Fibroblast of skin of back (primary cell): Measurements from ENCODE around the gene POLR1G. TPM values are rescaled to one million over a fixed set of nuclear protein-coding genes. Genes with fewer than 3 reads are reported as not detected.

Experiments used
- DNase-seq: peaks from one replicate; pipeline ENCODE4 v3.0.0-alpha.2; 2013
- polyA plus RNA-seq, 2 experiments: library from polyadenylated mRNA; unstranded; fragments of 120-200 nt; gene quantifications; one replicate each; pipeline ENCODE4 v1.2.1, GENCODE V29; 2013; ENCODE audit not compliant: insufficient read length in 2 of 2

The POLR1G gene, protein sequence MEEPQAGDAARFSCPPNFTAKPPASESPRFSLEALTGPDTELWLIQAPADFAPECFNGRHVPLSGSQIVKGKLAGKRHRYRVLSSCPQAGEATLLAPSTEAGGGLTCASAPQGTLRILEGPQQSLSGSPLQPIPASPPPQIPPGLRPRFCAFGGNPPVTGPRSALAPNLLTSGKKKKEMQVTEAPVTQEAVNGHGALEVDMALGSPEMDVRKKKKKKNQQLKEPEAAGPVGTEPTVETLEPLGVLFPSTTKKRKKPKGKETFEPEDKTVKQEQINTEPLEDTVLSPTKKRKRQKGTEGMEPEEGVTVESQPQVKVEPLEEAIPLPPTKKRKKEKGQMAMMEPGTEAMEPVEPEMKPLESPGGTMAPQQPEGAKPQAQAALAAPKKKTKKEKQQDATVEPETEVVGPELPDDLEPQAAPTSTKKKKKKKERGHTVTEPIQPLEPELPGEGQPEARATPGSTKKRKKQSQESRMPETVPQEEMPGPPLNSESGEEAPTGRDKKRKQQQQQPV
- 9.1 TPM for polyA plus RNA-seq (2013, experiment 1 of 2; ENCODE audit: insufficient read length)
- 4.4 TPM for polyA plus RNA-seq (2013, experiment 2 of 2; ENCODE audit: insufficient read length)

DNA sequence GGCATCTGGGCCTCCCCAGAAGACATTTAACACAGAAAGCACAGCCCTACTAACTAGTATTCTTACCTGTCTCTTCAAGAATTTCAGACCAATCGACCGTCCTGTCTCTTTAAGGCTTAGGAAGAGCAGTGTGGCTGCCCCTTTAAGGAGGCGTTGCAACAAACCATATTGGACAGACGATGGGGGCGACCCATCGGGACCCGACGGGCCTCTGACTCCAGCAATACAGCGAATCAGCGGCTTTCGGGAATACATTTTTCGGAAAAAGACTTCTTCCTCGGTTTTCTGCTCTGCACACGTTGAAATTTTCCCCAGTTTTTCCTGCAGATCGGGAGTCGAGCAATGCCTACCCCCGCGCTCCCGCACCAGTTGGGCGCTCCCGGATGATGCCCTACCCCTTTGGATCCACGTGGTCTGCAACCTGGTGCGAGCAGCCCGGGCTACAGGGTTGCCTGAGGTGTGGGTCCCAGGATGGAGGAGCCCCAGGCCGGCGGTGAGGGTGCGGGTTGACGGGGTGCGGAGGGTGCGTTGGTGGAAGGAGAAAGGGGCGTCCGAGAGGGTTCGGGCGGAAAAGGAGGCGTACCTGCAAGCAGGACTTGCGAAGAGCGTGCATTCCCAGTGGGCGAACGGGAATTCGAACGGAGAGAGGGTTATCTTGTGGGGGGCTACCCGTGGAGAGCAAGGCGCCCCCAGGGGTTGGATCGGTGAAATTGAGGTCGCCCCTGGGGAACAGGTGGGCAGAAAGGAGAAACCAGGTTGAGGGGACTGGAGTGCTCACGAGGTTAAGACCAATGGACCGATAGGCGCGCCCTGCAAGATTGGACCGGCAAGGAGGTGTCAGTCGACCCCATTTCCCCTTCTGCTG lies at the start of gene POLR1G:
POLR1G (plus strand) TSS at position 419 of the 865 bp plus-strand sequence; CDS start at position 472, 53 bp downstream.
- peak; percentile 87 for DNase-seq

GRCh38 chr19:45356760-45357444 lies 49.5 kb upstream of the POLR1G start:
- DNase-seq, result no peak

DNA sequence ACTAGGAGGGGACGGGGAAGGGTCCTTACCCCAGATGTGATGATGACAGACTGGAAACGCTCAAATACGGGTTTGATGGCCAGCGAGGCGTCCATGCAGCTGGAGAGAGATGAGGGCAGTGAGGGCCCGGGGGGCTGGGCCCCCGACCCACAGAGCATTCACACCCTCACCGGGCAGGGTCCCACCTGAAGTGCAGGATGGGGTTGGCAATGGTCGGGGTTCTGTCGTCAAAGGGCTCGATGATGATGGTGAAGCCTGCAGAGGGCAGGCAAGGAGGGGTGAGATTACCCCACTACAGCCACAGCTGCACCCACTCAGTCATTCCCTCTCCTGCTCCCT lies 49.0 kb upstream of the POLR1G start:
- no peak for DNase-seq

DNA sequence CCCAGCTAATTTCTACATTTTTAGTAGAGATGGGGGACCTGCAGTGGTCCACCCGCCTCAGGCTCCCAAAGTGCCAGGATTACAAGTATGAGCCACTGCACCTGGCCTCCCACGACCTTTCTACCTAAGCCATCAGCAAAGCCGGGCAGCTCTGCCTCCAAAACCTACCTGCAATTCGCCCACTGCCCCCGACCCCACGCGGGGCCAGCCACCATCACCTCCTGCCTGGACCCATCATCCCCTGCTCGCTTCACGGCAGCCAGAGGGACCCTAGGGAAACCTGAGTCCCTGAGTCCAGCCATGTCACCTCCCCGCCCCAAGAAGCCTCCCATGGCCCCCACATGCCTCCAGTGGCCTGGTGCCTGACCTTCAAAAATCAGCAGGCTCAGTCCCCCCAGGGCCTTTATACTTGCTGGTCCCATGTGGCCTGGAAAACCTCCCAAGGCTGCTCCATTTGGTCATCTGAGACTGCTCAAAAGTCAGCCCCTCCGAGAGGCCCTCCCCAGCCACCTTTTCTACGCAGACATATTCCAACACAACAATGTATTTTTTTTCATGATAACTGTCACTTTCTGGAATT lies 48.1 kb upstream of the POLR1G start:
- no peak for DNase-seq

DNA sequence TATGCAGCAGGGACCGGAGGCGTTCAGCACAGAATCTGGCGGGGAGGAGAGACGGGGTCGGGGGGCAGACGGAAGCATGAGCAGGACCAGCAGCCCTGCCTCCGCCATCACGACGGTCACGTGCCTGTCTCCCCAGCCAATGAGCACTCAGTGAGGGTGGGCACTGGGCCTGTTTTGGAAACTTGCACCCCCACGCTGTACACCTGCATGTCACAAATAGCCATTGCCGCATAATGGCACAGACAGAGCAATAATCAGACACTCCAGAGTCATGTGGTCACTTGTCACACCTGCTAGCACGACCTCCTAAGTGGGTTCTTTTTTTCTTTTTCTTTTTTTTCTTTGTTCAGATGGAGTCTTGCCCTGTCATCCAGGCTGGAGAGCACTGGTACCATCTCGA lies 44.8 kb upstream of the POLR1G start:
- DNase-seq, result no peak

GRCh38 chr19:45362291-45362690 lies 44.2 kb upstream of the POLR1G start:
- DNase-seq, result no peak

DNA sequence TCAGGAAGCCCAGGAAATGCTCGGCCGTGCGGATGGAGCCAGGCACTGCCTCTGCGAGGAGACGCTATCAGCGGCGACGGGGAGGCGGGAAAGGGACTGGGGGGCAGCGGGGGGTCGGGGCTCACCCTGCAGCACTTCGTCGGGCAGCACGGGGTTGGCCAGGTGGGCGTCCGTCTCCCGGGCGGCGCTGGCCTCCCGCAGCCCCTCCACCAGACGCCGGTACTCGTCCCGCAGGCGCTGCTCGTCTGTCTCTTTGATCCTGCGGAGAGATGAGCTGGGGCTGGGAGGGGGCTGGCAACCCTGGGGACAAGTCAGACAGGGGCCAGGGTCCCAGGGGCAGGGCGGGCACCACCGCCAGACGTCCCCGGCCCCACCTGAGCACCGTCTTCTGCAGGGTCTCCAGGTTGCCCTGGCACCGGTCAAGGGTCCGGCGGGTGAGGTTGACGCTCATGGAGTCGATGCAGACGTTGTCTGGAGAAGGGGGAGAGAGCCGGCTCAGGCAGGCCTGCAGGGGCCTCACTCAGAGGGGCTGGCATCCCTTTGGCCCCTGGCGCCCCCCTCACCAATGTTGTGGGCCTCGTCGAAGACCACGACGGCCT lies 42.5 kb upstream of the POLR1G start:
- no peak for DNase-seq

DNA sequence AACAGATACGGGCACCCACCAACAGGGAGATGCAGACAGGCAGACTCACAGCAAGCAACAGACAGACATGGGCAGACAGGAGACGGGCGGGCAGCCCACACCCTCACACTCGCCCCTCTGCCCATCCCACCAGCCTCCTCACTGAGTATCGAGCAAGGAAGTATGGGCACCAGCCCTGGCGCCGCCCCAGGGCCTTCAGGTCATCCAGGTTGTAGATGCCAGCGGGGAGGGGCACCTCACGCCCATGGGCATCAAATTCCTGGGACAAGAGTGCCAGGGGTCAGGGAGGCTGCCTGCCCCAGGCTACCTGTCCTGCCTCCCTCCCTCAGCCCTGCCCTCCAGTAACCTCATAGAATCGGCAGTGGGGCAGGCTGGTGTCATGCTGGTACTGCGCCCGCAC lies 41.7 kb upstream of the POLR1G start:
- no peak for DNase-seq

DNA sequence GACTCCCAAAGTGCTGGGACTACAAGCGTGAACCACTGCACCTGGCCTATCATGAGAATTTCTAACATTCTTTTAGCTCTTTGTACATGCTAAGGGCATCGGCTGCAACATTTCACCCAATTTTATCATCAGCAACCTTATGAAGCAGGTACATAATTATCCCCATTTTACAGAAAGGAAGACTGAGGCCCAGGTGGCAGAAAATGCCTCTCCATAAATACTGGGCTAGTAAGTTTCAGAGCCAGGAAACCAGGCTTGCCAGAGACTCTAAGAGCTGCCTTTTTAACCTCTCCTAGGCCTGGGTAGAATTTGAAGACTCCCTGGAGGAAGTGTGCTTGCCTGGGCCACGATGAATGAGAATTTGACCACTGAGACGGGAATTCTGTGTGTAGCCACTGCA lies 38.3 kb upstream of the POLR1G start:
- DNase-seq, result no peak

DNA sequence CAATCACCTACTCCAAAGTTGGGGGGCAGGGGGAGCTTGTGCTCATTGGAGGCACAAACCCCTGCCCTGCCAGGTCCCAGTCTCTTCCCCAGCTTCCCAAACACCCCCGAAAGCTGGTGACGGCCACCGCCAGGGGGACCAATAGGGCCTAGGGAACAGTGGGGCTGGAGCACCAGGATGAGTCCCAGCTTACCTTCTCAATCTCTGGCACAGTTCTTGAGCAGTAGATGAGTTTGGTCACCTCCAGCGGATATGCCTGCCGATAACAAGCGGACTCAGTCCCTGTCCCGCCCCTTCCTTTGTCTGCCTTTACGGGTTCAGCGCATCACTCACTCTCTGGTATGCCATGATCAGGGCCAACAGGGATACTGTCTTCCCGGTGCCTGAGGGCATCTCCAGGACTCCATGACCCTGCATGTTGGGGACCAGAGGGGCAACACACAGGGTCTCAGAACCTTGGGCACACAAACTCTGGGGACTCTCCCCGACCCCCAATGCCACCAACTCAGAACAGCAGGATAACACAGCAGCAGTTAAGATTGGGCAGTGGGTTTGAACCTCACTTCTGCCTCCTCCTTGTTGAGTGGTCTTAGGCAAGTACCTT lies 37.6 kb upstream of the POLR1G start:
- DNase-seq, result no peak

DNA sequence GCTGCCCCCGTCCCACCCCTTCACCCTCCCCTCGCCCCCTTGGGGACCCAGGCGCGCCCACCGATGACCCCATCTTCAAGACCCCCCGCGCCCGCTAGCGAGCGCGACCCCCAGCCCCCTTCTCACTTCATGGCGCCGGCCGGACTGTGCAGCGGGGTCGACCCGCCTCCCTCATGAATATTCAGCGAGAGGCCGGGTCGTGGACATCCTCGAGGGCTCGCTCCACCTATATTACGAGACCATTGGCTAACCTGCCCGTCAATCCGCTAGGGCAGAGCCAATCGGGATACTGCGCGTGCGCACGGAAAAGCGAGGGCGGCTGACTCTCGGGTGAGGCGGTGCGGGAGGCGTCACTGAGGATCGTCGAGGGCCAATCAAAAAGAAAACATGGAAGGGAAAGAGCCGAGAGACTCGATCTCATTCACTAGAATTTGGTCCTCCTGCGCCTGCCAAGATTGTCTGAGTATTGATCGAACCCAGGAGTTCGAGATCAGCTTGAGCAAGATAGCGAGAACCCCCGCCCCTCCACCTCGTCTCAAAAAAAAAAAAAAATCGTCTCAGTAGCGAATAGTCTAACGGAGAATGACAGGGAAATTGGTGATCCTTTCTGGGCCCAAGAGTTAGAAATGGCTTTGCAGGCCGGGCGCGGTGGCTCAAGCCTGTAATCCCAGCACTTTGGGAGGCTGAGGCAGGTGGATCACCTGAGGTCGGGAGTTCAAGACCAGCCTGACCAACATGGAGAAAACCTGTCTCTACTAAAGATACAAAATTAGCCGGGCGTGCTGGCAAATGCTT lies 35.8 kb upstream of the POLR1G start, which contains the start of gene ERCC2:
ERCC2 (minus strand) TSS at position 164 of the 795 bp plus-strand sequence; CDS start at position 131, 33 bp downstream.
- peak; percentile 99 for DNase-seq

DNA sequence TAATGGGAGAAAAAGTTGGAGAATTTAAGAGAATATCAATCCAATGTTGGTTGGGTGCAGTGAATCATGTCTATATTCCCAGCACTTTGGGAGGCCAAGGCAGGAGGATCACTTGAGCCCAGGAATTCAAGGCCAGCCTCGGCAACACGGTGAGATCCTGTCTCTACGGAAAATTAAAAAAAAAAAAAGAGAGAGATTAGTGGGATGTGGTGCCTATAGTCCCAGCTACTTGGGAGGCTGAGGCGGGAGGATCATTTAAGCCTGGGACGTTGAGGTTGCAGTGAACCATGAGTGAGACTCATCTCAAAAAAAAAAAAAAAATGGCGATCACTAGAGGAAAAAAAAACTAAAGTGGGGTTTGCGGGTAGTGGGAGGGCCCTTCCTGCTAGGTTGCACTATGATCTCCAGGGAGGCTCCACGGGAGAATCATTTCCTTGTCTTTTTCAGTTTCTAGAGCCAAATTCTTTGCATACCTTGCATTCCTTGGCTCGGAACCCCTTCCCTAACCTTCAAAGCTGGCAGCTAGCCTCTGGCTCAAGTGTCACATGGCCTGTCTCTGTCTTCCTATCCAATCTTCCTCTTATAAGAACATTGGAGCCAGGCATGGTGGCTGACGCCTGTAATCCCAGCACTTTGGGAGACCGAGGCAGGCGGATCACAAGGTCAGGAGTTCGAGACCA lies 30.3 kb upstream of the POLR1G start:
- DNase-seq, result peak; percentile 99

DNA sequence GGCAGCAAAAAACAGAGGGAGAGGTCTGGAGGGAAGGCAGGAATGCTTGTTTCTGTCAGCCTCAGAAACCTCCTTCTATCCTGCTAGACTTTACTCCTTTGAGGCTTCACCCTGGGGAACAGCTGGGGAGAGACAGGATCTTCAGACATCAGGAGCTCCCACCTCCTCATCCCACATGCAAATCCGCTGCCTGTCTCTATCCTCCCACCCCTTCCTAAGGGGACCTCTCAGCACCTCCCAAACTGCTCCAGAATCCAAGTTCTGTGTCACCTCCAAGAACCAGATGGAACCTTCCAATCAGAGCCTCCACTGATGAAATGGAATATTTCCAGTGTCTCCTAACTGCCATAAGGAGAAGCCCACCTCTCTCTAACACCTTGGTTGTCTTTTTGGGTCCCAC lies 26.3 kb upstream of the POLR1G start:
- DNase-seq, result no peak

GRCh38 chr19:45382426-45382825 lies 24.0 kb upstream of the POLR1G start:
- DNase-seq, result no peak

GRCh38 chr19:45385392-45386221 lies 20.8 kb upstream of the POLR1G start:
- no peak for DNase-seq

DNA sequence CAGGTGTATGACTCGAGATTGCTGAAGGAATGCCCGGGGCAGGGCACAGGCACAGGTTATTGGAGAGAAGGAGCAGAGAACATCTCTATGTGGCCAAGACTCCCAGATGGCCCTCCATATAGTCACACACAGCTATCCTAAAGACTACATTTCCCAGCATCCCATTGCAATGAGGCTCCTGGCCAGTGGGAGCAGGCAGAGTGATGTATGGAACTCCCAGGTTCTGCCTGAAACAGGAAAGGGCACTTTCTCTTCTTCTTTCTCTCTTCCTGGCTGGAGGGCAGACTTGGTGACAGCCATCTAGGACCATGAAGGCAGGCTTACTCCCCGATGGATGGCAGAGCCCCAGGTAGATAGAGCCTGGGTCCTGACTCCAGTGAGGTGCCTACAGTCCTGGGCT lies 15.1 kb upstream of the POLR1G start:
- DNase-seq, result peak; percentile 28

DNA sequence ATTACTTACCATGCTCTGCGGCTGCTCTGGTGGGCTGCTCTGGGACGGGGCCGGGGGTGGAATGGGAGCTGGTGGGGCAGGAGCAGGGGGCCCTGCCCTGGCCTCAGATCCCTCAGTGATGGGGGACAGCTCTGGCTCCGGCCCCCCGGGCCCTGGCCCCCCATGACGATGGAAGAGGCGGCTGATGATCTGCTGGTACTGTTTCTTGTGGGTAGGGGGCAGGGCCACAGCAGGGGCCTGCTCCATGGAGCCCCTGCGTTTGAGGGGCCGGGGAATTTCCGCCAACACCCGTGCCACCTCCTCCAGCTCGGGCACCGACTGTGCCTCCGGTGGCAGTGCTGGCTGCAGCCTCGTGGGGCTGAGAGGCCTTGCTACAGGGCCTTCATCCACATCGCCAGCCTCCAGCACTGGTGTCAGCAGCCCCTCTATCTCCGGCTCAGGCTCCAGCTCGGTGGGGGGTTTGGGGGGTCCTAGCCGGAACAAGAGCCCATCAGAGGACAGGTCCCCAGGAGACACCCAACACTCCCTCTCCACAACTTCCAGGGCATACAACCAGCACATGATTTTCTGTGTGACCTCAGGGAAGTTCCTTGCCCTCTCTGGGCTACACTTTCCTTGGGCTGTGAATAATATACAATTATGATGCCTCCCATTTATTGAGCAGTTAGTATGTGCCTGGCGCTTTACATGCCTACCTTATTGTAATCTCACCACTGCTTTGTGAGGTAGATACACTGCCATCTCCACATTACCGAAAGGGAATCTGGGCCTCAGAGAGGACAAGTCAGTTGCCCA lies 14.4 kb upstream of the POLR1G start:
- DNase-seq, result no peak
